Stimulated activated CD4-positive, alpha-beta T cell treated with anti-CD3 and anti-CD28 coated beads, TNF-alpha, amount 100 ng/mL, for 48 hours (primary cell): ENCODE data around the gene KRT31.
"Not testable (repeated sequence)": the region's sequence is repeated elsewhere in the genome, so short reads cannot be mapped to it uniquely, and the experiment has no call there.

Experiments used
- DNase-seq, 3 donors: peaks; one replicate each; pipeline ENCODE4 v3.0.0-alpha.2; 2020; ENCODE audit warnings: low read depth in 3 of 3

KRT31 gene

DNA sequence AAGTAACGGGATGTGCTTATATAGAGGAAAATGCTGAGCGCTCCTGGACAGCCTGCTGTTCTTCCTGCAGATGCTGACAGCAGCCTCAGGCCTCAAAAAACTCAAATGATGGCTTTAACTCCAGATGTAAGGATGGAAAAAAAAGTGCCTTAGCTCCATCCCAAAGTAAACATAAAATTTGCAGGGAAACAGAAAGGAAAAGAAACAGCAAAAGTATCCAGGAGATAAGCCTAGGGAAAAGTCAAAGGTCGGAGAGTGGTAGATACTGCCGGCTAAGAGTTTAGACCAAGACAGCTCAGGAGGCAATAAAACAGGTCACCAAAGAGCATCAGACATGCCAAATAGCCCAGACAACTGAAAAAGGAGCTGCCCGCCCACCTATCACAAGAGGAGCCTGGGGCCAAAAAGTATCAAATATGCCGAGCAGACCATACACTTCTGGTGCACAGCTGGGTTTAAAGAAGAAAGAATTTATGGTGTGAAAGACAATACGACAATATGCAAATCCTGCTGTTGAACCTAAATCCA, 6.9 kb downstream of the KRT31 start:
- DNase-seq: no peak

DNA sequence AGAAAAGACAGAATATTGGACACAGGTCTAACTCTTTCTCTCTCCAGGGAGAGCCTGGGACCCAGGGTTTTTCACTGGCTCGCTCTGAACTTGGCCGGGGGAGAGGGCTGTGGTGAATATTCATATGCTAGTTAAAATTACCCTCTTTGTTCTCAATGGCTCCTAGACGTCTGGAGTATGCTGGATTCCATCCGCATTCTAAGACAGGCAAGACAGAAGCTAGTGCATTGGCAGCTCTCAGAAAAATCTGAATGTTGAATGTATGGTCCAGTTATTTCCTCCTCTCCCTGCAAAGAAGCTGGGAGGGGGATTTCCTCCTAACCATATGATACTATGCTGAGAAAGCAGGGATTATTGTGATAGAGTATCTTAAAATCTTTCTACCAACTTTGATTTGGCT, 9.7 kb downstream of the KRT31 start:
- DNase-seq: no peak

DNA sequence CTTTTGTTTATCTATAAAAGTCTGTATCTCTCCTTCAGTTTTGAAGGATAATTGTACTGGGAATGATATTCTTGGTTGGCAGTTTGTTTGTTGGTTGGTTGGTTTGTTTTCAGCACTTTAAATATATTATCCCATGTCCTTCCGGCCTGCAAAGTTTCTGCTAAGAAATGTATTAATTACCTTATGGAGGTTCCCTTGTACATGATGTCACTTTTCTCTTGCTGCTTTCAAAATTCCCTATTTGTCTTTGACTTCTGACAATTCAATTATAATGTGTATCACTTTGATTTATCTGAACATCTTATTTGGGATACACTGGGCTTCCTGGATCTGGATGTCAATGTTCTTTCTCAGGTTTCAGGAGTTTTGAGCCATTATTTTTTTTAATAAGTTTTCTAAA, 11.2 kb downstream of the KRT31 start:
- DNase-seq: no peak

DNA sequence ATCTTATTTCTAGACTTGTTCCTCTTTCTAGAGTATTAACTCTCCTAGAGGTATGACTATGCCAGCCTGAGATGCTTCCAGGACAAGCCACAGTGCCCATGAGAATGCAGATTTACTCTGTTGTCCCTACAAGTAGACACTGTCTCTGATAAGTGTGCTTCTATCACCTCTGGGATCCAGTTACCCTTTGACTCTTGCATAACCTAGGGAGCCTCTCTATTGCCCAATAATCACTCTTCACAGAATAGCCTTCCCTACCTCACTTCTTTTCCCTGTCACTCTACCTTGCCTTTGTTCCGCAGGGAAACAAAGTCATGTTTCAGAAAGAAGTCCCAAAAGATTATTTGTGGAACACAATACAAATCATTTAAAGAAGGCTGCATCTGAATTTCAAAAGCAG, 13.7 kb downstream of the KRT31 start:
- no peak for DNase-seq

DNA sequence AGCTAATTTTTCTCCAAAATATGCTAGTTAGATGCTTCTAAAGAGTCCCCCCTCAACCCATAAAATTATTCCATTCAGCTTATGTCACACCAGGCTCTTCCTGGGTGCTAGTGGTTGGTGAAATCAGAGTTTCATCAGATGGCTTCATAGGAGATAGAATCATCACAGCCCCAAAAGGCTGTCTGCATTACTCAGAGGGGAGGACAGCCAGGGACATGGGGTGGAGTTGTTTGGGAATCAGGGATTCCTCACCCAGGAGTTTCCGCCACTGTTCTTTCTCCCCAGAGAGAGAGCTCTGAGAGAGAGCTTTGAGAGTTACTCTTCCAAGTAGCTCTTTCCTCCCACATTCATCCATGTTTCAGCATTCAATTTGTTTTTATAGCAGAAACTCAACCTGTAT, 15.0 kb downstream of the KRT31 start:
- DNase-seq: no peak

DNA sequence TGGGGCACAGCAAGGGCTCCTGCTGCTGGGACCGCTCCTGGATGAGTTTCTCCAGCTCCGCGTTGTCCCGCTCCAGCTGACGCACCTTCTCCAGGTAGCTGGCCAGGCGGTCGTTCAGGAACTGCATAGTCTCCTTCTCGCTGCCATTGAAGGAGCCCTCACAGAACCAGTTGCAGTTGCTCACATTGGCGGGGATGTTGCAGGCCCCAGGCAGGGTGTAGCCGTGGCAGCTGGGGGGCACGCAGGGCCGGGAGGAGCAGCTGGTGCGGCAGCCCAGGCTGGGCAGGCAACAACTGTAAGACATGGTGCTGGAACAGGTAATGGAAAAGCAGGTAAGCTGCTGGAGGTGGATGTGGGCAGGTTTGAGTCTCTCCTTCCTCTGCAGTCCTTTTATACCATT, 15.5 kb downstream of the KRT31 start, which contains the start of gene KRT34:
KRT34 (minus strand) TSS at position 364 of the 400 bp plus-strand sequence; CDS start at position 304, 60 bp downstream.
- DNase-seq: not testable (repeated sequence)

DNA sequence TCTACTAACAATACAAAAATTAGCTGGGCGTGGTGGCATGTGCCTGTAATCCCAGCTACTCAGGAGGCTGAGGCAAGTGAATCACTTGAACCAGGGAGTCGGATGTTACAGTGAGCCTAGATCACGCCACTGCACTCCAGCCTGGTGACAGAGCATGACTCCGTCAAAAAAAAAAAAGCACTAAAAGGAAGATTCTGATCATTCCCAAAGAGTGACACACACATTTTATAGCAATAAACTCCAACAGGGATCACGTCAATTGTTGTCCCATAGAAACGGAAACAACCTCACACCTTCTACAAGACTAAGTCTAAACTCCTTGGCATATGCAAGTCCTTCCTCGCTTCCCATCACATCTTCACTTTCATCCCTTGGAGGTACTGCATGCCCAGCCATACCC, 17.3 kb downstream of the KRT31 start:
- not testable (repeated sequence) for DNase-seq

DNA sequence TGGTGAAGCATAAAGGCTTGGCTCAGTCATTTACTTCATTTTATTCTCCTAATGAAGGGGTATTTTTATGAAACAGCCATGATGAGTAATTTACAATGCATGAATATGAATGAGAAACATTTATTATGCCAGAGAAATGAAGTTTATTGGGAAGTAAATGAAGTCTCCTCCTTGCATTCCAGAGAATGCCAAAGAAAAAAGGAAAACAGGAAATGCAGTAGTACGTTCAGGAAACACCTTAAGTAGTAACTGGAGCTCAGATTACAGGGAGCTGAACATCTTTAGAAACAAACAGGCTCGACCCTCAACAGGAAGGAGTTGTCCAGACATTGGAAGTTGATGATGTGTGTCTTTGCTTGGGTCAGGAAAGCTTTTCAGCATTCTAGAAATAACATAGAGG, 19.9 kb downstream of the KRT31 start:
- no peak for DNase-seq

DNA sequence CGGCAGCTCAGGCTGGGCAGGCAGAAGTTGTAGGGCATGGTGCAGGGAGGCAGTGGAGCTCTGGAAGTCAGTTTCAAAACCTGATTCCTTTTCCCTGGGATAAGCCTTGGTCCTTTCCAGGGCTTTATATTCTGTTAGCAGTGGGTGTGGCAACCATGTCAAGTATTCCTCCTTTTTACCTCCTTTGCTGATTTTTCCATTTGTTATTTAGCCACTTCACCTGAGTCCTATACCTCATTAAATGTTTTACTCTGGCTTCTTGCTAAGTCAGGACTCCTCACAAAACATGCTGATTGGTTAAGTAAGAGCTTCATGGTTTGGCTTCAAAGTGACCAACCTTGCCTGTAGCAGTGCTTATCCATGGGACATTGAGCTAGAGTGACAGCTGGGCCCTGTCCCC, 27.7 kb downstream of the KRT31 start, which contains the start of gene KRT33B:
KRT33B (minus strand) TSS at position 101 of the 400 bp plus-strand sequence; CDS start at position 38, 63 bp downstream.
- no peak for DNase-seq

DNA sequence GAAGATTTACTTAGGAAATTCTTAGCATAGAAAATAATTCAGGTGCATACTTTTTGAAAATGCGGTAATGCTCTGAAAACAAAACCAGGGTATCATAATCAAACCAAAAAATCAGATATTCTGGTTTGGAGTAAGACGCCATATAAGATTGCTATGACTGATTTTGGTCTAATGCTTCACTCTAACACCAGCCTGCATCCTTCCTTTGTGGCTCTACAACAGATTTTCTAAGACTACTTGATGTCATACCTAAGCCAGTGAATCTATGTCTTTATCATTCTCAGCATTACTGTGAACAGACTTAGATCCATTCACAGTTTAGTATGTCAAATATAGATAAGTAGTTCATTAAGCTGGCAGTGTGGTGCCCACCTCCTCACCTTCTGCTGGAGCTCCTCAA, 28.4 kb downstream of the KRT31 start:
- DNase-seq: no peak

DNA sequence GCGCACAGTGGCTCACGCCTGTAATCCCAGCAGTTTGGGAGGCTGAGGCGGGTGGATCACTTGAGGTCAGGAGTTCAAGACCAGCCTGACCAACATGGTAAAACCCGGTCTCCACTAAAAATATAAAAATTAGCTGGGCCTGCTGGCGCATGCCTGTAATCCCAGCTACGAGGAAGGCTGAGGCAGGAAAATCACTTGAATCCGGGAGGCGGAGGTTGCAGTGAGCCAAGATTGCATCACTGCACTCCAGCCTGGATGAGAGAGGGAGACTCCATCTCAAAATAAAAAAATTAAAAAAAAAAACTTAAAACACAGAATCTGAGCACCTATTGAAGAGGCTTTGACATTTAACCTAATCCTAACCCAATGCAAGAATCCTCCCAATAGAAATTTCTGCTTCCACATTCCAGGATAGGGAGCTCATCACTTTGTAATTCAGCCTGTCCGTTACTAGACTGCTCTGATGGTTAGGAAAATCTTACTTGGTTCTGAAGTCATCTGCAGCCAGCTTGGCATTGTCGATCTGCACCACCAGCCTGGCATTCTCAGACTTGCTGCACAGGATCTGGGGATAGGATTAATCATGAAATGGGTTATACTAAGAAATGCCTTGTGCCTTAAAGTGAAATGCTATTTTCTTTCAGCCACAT, 29.9 kb downstream of the KRT31 start:
- no peak for DNase-seq

DNA sequence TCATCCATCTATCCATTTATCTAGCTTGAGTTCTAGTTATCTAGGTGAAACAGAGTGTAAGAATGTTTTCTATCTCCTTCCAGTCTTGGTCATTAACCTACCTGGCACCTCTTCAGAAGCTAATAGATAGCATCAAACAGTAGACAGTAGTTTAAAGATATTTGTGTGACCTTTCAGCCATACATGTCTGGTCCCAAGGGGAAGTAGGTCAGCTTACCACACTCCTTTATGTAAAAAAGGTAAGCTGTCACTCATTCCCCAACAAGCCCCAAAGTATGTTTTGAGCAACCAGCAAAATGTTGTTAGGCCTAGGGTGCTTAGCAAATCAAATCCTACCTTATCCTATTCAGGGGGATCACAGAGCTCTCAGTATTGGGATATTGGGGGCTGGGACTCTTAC, 31.3 kb downstream of the KRT31 start:
- no peak for DNase-seq

DNA sequence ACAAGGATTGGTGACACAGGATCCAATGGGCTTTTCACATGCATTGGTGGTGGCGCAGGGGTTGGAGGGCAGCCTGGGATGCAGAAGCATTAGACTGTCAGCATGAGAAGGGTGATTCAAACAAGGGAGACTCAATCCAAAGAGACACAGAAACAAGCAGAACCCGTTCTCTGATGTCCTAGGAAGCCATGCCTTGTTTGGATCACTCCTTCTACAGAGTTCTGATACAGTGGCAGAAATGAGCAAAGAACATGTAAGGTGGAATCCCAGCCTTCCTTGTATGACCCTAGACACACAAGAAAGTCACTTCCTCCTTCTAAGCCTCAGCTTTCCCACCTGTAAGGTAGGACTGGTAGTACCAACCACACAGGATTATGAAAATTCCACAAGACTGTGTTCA, 33.5 kb downstream of the KRT31 start:
- DNase-seq: no peak

DNA sequence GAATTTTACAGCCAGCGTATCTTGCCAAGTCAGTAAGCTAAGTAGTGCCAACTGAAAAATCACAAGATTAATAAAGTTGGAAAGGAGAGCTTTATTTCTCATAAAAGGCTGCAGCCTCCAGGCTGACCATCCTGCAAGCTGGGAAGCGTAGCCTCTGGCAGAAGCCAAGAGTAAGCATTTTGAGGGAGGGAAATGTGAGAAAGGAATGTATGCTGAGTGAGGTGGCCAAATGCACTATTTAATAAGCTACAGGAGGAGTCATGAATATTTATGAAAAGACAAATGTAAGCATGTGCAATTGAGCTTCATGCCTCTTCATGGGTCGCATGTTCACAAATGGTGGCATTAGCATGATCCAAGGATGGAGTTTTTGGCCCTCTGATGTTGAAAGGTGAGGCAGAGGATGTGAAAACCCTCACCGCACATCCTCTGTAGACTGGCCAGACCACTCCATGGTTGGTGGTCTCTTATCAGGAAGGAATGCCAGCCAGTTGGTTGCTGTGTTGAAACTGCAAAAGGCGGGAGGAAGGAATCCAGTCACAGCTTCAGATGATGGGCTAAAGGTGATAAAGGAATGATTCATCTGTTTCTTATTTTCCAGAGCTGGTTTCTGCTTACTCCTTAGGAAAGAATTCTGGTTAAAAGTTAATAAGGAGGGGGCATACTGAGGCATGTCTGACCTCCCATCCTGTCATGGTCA, 37.0 kb downstream of the KRT31 start:
- DNase-seq: no peak

DNA sequence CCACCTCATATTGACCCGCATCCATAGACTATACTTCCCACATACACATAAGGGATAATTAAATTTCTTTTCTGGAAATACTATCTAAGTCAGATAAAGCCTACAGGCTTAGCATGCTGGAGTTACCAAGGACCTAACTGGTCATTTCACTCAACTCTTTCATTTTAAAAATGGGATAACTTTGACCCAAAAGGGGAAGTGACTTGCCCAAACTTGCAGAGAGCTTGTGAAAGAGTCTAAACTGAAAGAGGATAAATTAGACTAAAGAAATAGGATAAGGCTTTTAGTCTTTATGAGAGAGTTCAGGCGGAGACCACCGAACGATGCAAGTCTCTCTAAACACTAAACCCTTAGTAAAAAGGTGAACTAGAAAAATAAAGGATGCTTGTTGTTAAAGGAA, 42.9 kb downstream of the KRT31 start:
- no peak for DNase-seq

DNA sequence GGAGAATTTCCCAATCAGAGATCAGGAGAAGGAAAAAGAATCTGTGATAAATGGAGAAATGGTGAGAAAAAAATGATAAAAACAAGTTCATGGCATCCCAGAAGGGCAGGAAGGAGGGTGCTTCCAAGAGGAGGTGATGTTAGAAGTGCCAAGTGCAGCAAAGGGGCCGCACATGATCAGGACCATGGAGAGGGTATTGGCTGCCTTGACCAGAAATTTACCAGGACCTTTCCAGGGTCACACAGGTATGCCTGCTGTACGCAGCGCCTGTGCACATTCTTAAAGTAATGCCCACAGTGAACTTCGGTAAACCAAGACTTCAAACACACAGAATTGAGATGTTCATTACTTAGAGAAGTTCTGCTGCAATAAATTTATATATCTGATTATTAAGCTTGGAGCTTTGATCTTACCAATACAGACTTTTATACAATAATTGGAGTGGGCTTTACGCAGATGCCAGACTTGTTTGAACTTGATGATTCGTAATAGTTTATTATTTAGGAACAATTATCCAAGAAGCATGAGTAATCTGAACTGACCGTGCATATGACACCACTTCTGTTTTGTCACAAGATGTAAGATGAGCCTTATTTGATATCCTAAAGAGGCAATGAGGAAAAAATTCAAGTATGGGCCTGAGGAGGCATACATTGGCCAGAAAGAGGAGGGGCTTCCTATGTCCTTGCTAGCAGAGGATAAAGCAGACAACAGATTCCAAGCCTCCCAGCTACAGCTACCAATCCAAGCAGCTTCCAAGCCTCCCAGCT, 44.6 kb downstream of the KRT31 start:
- no peak for DNase-seq

DNA sequence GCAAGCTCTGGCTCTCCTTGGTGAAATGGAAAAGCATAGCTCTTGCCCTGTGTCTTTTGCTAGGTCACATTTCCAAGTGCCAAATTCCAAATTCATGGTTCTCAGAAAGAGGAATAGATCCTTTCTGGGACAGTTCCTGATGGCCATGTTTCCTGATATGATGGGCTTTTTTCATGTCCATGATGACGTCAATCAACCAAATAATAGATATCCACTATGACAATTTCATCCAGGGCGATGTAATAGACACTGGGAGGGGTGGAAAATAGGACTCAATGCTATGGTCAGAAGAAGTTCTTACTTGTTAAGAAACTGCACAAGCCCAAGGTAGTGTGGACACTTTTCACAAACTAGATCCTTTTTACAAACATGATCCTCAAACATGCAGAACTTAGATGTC, 46.2 kb downstream of the KRT31 start:
- DNase-seq: no peak

DNA sequence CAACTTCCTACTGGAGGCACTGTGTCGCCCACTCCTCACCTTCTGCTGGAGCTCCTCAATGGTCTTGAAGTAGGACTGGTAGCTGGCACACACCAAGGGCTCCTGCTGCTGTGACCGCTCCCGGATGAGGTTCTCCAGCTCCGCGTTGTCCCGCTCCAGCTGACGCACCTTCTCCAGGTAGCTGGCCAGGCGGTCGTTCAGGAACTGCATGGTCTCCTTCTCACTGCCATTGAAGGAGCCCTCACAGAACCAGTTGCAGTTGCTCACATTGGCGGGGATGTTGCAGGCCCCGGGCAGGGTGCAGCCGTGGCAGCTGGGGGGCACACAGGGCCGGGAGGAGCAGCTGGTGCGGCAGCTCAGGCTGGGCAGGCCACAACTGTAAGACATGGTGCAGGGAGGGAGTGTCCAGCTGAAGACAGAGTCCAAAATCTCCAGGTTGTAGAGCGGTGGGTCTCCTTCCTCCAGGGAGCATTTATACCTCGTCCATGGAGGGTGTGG, 47.0 kb downstream of the KRT31 start, which contains the start of gene KRT33A:
KRT33A (minus strand) TSS at position 448 of the 498 bp plus-strand sequence; CDS start at position 387, 61 bp downstream.
- not testable (repeated sequence) for DNase-seq

DNA sequence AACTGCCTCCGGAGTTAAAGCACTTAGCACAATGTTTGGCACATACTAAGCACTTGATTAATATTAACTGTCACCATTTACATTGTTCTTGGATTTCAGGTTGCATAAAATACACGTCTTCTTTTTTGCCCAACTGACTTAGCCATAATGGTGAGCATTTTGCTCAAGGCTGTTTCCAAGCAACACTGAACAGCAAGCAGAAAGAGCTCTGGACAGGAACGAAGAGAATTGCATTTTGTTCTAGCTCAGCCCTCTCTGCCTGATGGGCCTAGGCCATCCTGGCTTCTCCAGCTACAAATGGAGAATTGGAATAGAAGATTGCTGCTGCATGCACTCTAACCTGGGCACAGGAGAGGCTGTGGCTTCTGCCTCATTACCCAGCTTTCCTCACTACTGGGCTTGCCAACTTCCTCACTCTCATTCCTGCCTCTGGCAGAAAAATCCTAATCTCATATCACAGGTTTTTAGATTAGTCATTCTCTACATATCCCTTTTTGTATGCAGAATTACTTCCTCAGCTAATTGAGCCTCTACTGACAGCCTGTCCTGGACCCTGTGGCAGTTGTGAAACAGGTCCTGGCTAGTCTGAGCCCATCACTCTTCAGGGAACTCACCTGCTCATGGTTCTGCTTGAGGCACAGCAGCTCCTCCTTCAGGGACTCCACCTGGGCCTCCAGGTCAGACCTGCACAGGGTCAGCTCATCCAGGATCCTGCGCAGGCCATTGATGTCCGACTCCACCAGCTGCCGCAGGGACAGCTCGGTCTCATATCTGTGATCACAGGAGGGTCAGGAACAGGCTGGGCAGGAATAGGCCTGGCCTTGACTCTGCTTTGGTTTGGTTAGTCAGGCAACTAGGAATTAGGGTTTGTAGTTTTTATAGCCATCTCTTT, 49.3 kb downstream of the KRT31 start:
- no peak for DNase-seq

DNA sequence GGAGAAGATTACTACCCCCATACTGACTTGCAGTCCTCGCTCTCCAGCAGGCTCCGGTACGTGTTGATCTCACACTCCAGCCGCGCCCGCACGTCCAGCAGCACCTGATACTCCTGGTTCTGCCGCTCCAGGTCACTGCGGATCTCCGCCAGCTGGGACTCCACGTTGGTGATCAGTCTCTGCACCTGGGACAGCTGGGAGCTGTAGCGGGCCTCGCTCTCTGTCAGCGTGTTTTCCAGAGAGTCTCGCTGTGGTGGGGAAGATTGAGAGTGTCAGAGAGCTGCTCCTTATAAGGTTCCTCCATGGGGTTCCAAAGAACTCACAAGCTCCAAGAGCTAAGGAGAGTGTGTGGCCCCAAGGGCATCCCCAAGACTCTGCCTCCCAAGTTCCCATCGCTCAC, 51.0 kb downstream of the KRT31 start:
- DNase-seq: not testable (repeated sequence)

DNA sequence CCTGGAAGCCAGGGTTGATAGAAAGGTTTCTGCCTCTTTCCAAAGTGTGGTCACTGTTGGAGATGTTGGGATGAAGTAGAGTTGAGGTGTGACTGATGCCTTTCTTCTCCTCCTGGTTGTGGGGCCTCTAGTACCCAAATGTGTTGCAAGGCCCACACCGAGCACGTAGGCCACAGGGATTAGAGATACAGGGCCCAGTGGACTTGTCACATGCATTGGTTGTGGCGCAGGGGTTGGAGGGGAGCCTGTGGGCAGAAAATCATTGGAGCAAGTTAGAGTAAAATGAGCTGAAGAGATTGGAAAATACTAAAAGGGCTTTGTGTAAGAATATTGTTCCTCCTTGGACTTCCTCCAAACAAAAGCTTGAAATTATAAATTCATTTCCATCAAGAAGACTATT, 51.4 kb downstream of the KRT31 start:
- no peak for DNase-seq
